KOPT-K1 (cell line): ENCODE measurements around the gene SRGAP2B.
"Not testable (repeated sequence)": the region's sequence is repeated elsewhere in the genome, so short reads cannot be mapped to it uniquely, and the experiment has no call there.

Source experiments
- H3K27ac ChIP-seq: fragments of 200-600 bp; sonication (generic); 2 replicates; pipeline ENCODE4 v1.5.1; 2016; ENCODE audit warnings: antibody characterized with exemption, mild to moderate bottlenecking, low read depth, low read length; ENCODE audit not compliant: poor library complexity, severe bottlenecking
- H3K36me3 ChIP-seq: fragments of 200-600 bp; sonication (generic); 2 replicates; pipeline ENCODE4 v1.5.1; 2017; ENCODE audit warnings: antibody characterized with exemption, mild to moderate bottlenecking, low read length, moderate library complexity; ENCODE audit not compliant: insufficient read depth
- H3K9me3 ChIP-seq: fragments of 200-600 bp; sonication (generic); 2 replicates; pipeline ENCODE4 v1.5.1; 2017; ENCODE audit warnings: antibody characterized with exemption, low read length, mild to moderate bottlenecking; ENCODE audit not compliant: insufficient read depth, poor library complexity, severe bottlenecking

SRGAP2B gene

DNA sequence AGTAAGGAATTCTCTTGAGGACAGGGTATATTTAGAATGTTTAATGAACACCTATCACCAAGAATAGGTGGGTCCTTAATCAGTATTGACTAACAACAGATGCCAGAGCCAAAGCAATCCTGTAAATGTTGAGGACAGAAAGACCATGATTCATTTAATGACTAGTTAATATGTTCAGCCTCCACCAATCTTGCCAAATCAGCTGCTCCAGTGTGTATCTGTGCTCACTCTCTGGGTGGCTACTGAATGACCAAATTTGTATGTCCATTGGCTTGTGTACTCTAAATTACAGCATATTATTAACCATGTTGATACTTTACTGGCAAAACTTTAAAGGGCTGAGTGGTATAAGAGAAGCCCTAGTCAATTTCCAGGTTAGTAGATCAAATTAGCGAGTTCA lies 130.9 kb downstream of the SRGAP2B start:
- H3K9me3 ChIP-seq, H3K27ac ChIP-seq, H3K36me3 ChIP-seq: not testable (repeated sequence)

- H3K9me3 ChIP-seq, H3K27ac ChIP-seq, H3K36me3 ChIP-seq: not testable (repeated sequence)
Observed at GRCh38 chr1:144963571-144963970, 131.6 kb downstream of the SRGAP2B start.

DNA sequence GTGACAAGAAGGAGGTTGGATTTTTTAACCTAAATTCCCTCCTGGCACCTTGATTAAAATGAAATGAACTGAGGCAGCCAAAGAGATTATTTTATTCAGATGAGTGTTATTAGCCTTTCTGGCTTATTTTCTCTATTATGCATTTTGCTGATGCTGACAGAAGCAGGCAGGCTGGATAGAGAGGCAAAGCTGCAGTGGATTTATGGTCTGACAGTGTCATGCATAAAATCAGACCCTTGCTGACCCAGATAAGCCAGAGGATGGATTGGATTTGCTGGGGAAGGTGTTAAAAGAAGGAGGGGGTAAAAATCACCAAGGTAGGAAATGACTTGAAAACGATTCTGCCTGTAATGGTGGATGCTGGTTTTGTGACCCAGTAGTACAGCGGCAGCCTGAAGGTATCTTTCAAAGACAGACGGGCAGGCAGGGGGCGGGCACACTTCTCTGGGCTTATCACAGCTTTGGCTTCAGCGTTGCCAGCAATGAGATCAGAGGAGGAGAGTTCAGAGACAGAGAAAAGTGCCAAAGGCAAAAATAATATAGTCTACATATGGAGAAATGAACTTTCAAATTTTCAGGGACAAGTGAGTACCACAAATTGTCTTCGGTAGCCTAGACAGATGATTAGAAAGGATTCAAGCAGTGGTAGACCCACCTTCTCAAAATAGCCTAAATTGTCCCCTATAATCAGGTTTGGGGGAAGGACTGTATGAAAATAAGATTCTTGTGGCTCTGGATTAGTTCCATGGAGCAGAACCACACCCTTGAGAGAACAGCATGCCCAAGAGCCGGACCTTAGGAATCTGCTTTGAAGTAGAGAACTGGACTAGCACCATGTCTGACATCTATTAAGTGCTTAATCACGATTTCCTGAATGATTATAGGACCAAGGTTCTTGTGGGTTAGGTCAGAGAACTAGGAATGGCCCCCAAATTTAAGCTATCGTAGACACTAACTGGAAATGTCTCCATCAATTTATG lies 133.2 kb downstream of the SRGAP2B start:
- H3K9me3 ChIP-seq, H3K36me3 ChIP-seq, H3K27ac ChIP-seq: not testable (repeated sequence)

- H3K9me3 ChIP-seq, H3K27ac ChIP-seq: not testable (repeated sequence)
Observed at GRCh38 chr1:144960929-144961488, 134.1 kb downstream of the SRGAP2B start.

GRCh38 chr1:144948390-144948789 lies 146.7 kb downstream of the SRGAP2B start:
- H3K36me3 ChIP-seq, H3K27ac ChIP-seq, H3K9me3 ChIP-seq: not testable (repeated sequence)

More at GRCh38 chr1:144960929-144961488, 134.1 kb downstream of the SRGAP2B start:
- not testable (repeated sequence) for H3K36me3 ChIP-seq

- H3K9me3 ChIP-seq, H3K27ac ChIP-seq, H3K36me3 ChIP-seq: not testable (repeated sequence)
Observed at GRCh38 chr1:144947495-144947894, 147.6 kb downstream of the SRGAP2B start.

DNA sequence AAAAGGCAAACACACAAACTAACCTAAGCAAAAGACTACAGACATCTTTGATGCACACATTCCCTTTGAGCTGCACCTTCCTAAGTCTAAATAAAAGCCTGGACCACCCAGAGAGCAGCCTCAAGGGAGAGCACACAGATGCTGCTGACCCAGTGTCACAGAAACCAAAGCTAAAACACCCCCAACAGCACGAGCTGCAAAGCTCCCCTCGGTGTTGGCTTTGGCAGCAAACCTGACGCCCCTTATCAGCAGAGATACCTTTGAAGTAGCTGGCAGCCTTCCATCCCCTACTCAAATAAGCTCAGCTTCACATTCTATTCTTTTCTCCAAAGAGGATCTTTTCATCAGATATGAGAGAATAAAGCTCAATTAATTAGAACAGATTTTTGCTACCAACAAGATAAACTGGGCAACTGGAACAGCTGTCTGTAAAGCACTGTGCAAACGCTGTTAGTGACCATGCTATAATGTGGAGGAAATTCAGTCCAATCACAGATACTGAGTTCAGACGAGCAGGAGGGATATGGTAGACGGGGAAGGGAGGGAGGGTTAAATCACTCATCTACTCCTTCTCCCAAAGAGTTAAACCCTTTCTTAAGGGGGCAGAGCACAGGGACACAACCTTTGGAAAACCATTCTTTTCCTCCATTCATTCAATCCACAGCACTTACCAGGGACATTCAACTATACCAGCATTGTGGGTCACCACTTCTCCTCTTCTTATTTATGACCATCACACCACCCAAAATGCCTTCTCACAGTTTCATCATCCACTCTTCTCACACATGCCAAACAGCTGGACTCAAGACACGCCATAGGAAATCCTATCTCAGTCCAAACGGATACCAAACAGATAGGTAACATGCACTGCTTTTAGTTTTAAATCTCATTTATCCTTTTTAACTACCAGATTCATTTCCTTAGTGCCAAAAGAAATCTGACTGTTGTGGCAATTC lies 148.3 kb downstream of the SRGAP2B start:
- H3K27ac ChIP-seq, H3K36me3 ChIP-seq, H3K9me3 ChIP-seq: not testable (repeated sequence)

- H3K27ac ChIP-seq, H3K9me3 ChIP-seq, H3K36me3 ChIP-seq: not testable (repeated sequence)
Observed at GRCh38 chr1:144941710-144942109, 153.4 kb downstream of the SRGAP2B start.

DNA sequence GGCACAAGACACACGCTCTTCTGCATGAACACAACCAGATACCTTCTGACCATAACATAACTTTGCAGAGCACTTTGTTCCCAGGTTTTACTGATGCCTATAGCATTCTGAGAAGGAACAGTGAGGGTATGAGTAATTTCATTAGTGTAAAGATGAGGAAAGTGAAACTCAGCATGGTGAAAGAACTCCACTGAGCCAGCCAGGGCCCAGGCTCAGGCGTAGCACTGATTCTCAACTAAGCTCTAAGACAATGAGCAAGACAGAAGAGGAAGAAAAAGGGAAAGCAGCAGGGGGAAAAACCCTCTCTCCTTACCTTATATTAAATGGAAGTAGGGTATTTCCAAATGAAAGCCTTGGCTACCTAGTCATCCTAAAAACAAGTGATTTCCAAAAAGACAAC lies 155.1 kb downstream of the SRGAP2B start:
- not testable (repeated sequence) for H3K27ac ChIP-seq, H3K9me3 ChIP-seq, H3K36me3 ChIP-seq

DNA sequence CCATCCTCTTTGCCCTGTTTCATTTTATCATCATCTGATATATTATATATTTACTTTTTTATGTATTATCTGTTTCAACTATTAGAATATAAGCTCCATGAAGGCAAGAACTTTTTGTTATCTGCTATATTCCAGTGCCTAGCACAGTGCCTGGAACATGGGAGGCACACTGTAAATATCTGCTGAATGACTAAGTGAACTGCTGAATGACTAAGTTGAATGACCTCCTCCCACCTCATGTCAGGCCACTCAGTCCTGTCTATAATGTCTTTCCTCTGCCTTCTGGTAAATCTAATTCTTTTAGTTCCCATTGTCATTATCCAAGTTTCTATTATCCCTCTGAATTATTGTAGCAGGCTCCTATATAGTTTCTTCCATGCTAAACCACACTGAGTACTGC lies 156.5 kb downstream of the SRGAP2B start:
- not testable (repeated sequence) for H3K9me3 ChIP-seq, H3K27ac ChIP-seq, H3K36me3 ChIP-seq

GRCh38 chr1:144936186-144936732 lies 158.9 kb downstream of the SRGAP2B start:
- not testable (repeated sequence) for H3K27ac ChIP-seq, H3K9me3 ChIP-seq, H3K36me3 ChIP-seq

- not testable (repeated sequence) for H3K27ac ChIP-seq, H3K9me3 ChIP-seq, H3K36me3 ChIP-seq
Observed at GRCh38 chr1:144935310-144935709, 159.8 kb downstream of the SRGAP2B start.

- H3K27ac ChIP-seq, H3K9me3 ChIP-seq, H3K36me3 ChIP-seq: not testable (repeated sequence)
Observed at GRCh38 chr1:144933014-144933413, 162.1 kb downstream of the SRGAP2B start.

DNA sequence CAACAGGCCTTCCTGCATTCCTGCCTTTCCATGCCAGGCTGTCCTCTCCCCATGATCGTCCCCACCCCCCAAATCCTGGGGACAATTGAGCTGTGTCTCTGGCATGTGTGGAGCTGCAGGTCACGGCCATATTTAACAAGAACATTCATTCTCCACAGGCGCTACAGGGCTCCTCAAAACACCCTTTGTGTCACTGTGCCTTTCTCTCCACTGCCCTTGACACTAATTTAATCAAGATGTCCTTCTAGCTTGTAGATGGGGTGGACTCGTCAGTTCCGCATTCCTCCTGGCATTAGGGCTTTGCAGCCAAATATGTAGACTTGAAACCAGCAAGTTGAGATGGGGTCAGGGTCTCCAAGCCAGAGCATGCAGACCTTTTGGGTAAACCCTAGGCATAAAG lies 163.0 kb downstream of the SRGAP2B start:
- H3K27ac ChIP-seq, H3K36me3 ChIP-seq, H3K9me3 ChIP-seq: not testable (repeated sequence)

DNA sequence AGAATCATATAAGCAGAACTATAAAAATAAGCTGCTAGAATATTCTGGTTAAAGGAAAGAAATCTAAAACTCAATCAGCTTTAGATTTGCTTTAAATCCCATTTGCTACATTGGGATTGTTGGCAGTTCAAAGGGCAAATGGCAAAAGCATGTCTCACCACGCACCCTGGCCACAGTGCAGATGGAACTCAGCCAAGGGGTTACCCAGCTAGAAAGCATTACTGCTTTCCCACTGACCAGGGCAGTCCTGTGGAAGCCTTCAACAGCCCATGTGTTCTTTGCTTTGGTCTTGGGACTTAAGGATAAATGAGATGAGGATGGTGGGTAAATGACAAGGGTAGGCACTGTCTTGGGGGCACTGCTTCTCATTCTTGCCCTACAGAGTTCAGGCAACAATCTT lies 163.6 kb downstream of the SRGAP2B start:
- not testable (repeated sequence) for H3K27ac ChIP-seq, H3K9me3 ChIP-seq

More for the DNA sequence above, 163.6 kb downstream of the SRGAP2B start:
- H3K36me3 ChIP-seq, result not testable (repeated sequence)
